ENCODE results near the gene RAET1L. TPM values are rescaled to one million over a fixed set of nuclear protein-coding genes. Genes with fewer than 3 reads are reported as not detected.
"Not testable (repeated sequence)": the region's sequence is repeated elsewhere in the genome, so short reads cannot be mapped to it uniquely, and the experiment has no call there.

The RAET1L gene
- total and polyA plus RNA-seq, 10 of the 15 experiments (the other 5 are each of a cell fraction or from before 2014, with no cell fraction given) = not detected

- H3K4me3 ChIP-seq; H3K9ac ChIP-seq (ENCODE audit: control insufficient read depth, insufficient read depth, low read length); H3K79me2 ChIP-seq (ENCODE audit: control insufficient read depth, insufficient read depth, low read length); H4K20me1 ChIP-seq (ENCODE audit: control insufficient read depth, insufficient read depth); H3K4me1 ChIP-seq (ENCODE audit: control insufficient read depth, insufficient read depth, low read length); H3K27ac ChIP-seq (ENCODE audit: control insufficient read depth, insufficient read depth); FAIRE-seq; RAD21 ChIA-PET (ENCODE audit: unreplicated experiment); BruUV-seq (replicated peaks); H3K4me2 ChIP-seq (ENCODE audit: control insufficient read depth, insufficient read depth); ATAC-seq; H3K27me3 ChIP-seq (replicated peaks in 1 of 2; ENCODE audit: control insufficient read depth in 2 of 2, insufficient read depth in 2 of 2, low read length in 1 of 2); H3K9me3 ChIP-seq (replicated peaks; ENCODE audit: control insufficient read depth, insufficient read depth, low read length); H2AFZ ChIP-seq (ENCODE audit: control insufficient read depth, low read depth, low read length); DNase-seq (ENCODE audit: low read depth, low spot score); SMC1A ChIA-PET (ENCODE audit: uncharacterized antibody, unreplicated experiment); H3K36me3 ChIP-seq (ENCODE audit: control insufficient read depth in 2 of 2, insufficient read depth in 2 of 2, low read length in 1 of 2): not testable (repeated sequence)
- 25% methylated on average over 8 of the region's 8 CpGs for WGBS (ENCODE audit: insufficient coverage, insufficient replicate concordance, low lambda C conversion rate, missing lambda C conversion rate)
- ChIA-PET POLR2A (interaction anchor here (0.6 kb wide), 1 partner anchor 21 kb away, joined by 4 read pairs; no protein-coding TSS in a partner anchor), CTCF (interaction anchor here (1.5 kb wide), 1 partner anchor 78 kb away, joined by 3 read pairs; no protein-coding TSS in a partner anchor)
- intact Hi-C loops (cut with micrococcal nuclease; ENCODE audit: unreplicated experiment) (loop anchor here (10.0 kb wide), 1 partner anchor 288 kb away; no protein-coding TSS in a partner anchor), in situ Hi-C loops (cut with MboI) (loop anchor here (10.0 kb wide), 1 partner anchor 168 kb away; no protein-coding TSS in a partner anchor)
Observed at GRCh38 chr6:150012846-150013784, 12.2 kb downstream of the RAET1L start.

DNA sequence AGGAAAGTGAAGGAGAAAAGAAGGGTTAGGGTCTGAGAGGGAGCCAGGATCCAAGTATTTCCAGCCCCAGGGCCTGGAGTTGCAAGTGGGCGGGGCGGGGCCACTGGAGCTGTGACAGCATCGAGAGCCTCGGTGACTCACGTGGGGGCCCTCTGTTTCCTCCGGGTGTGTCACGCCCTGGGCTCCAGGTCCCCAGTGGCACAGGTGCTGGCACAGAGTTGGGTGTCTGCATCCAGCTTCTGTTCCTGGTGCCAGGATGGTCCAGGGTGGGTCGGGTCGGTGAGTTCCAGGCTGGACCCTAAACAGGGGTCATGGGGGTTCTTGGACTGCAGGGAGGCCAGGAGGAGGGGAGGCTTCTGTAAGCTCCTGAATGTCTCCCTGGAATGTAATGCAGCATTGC, 16.7 kb downstream of the RAET1L start:
- no peak overlapping the region for H3K9ac ChIP-seq (ENCODE audit: control insufficient read depth, insufficient read depth, low read length)
- RAD21 ChIA-PET (ENCODE audit: unreplicated experiment) = no interaction called here
- no peaks in the 10 kb centered on the region; the same call in 2 of the 3 replicates for H3K9me3 ChIP-seq (replicated peaks; ENCODE audit: control insufficient read depth, insufficient read depth, low read length)
- H3K27ac ChIP-seq (ENCODE audit: control insufficient read depth, insufficient read depth) = no peak overlapping the region
- WGBS (ENCODE audit: insufficient coverage, insufficient replicate concordance, low lambda C conversion rate, missing lambda C conversion rate) = 11% methylated on average over 9 of the region's 9 CpGs
- H3K79me2 ChIP-seq (ENCODE audit: control insufficient read depth, insufficient read depth, low read length) = no peaks in the 10 kb centered on the region
- H3K4me2 ChIP-seq (ENCODE audit: control insufficient read depth, insufficient read depth) = no peak overlapping the region
- no peak for DNase-seq (ENCODE audit: low read depth, low spot score)
- no TSS peak for BruUV-seq (replicated peaks)
- H4K20me1 ChIP-seq (ENCODE audit: control insufficient read depth, insufficient read depth) = no peaks in the 10 kb centered on the region; the same call in 1 of the 2 replicates
- in situ Hi-C loops (cut with MboI) (loop anchor here (5.0 kb wide), 1 partner anchor 71 kb away; no protein-coding TSS in a partner anchor), intact Hi-C loops (cut with micrococcal nuclease; ENCODE audit: unreplicated experiment) (no loop called here)
- H3K4me1 ChIP-seq (ENCODE audit: control insufficient read depth, insufficient read depth, low read length) = peaks cover 12% of the 10 kb centered on the region
- no peak overlapping the region for H3K4me3 ChIP-seq
- FAIRE-seq = no peak
- no peaks in the 10 kb centered on the region for H3K36me3 ChIP-seq (ENCODE audit: control insufficient read depth in 2 of 2, insufficient read depth in 2 of 2, low read length in 1 of 2)
- POLR2A ChIA-PET = no interaction called here
- SMC1A ChIA-PET (ENCODE audit: uncharacterized antibody, unreplicated experiment) = no interaction called here
- ATAC-seq = no peak
- H2AFZ ChIP-seq (ENCODE audit: control insufficient read depth, low read depth, low read length) = no peak overlapping the region
- H3K27me3 ChIP-seq (replicated peaks in 1 of 2; ENCODE audit: control insufficient read depth in 2 of 2, insufficient read depth in 2 of 2, low read length in 1 of 2) = peaks cover 0 to 3% of the 10 kb centered on the region in 2 experiments; a peak in 2 of 4 replicates
- CTCF ChIA-PET = interaction anchor here (0.9 to 1.3 kb wide), 4 partner anchors 14 to 63 kb away, joined by 3 read pairs; no protein-coding TSS in a partner anchor
- no peak for TF ChIP-seq ZBTB40 (IDR thresholded peaks at IDR 0.05; ENCODE audit: borderline replicate concordance)
- TF ChIP-seq CBX3 (IDR thresholded peaks at IDR 0.05; ENCODE audit: borderline replicate concordance, low read depth) = no peak
- TF ChIP-seq MTA2 (IDR thresholded peaks at IDR 0.05; ENCODE audit: low read depth) = no peak
- no peak for TF ChIP-seq ZSCAN29 (IDR thresholded peaks at IDR 0.05)
- TF ChIP-seq CBX5 (IDR thresholded peaks at IDR 0.05; ENCODE audit: low read depth) = no peak
- TF ChIP-seq IKZF1 (conservative IDR thresholded peaks at IDR 0.05) = no peak
- no peak for TF ChIP-seq CHD2 (IDR thresholded peaks at IDR 0.05; ENCODE audit: borderline replicate concordance, low read depth, low read length)
